Choroid plexus epithelial cell (primary cell): ENCODE measurements around the gene NCS1.

Source experiments
- DNase-seq: peaks from one replicate; pipeline ENCODE4 v3.0.0-alpha.2; 2010; ENCODE audit warnings: low read depth
- H3K4me3 ChIP-seq: 2 replicates; pipeline ENCODE4 v1.5.1; 2011; ENCODE audit warnings: low read depth, mild to moderate bottlenecking, control low read depth, low read length, moderate library complexity
- CTCF ChIP-seq: conservative IDR thresholded peaks from 2 replicates; pipeline ENCODE4 v1.5.1; 2011; ENCODE audit warnings: low read depth, mild to moderate bottlenecking, control low read depth, inconsistent platforms, low read length, moderate library complexity

The NCS1 gene

GRCh38 chr9:130234340-130235260, 62.4 kb downstream of the NCS1 start:
- TF ChIP-seq CTCF: no peak
- peak; percentile 55 for DNase-seq
- no peak overlapping the region for H3K4me3 ChIP-seq

- no peak overlapping the region for H3K4me3 ChIP-seq
- peak; percentile 66 for DNase-seq
- TF ChIP-seq CTCF: peak; percentile 96
Measured at GRCh38 chr9:130235558-130236435, 63.6 kb downstream of the NCS1 start.

GRCh38 chr9:130236436-130236985, 64.3 kb downstream of the NCS1 start:
- H3K4me3 ChIP-seq: no peak overlapping the region
- no peak for TF ChIP-seq CTCF
- no peak for DNase-seq

- no peak for TF ChIP-seq CTCF
- no peak overlapping the region for H3K4me3 ChIP-seq
- DNase-seq: peak; percentile 45
Measured at GRCh38 chr9:130237076-130237475, 64.9 kb downstream of the NCS1 start.

GRCh38 chr9:130237763-130238524, 65.7 kb downstream of the NCS1 start:
- no peak overlapping the region for H3K4me3 ChIP-seq

More at GRCh38 chr9:130237763-130238524, 65.7 kb downstream of the NCS1 start:
- DNase-seq: no peak
- TF ChIP-seq CTCF: no peak
